ENCODE measurements around the gene CXCR3.
"Not testable (repeated sequence)": the region's sequence is repeated elsewhere in the genome, so short reads cannot be mapped to it uniquely, and the experiment has no call there.

The CXCR3 gene

GRCh38 chrX:71611736-71612135, 6.6 kb downstream of the CXCR3 start:
- DNase-seq: not testable (repeated sequence)

GRCh38 chrX:71609095-71609750, 9.1 kb downstream of the CXCR3 start:
- no peak for DNase-seq

DNA sequence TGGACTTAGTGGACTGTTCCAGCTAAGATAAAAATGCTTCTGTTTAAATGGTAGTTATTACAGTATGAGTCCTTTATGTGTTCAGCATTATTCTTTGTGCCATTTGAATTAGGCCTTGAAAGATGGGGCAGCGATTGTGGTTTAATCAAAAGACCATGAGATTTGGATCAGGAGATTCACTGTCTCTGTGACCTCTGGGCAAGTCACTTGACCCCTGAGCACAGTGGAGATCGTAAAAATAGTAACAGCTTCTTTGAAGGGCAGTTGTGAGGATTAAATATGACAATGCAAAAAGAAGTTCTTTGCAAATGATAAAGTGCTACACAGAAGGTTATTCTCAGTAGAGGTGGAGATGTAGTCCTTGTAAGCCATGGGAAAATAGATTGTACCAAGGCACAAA, 10.8 kb downstream of the CXCR3 start:
- no peak for DNase-seq

DNA sequence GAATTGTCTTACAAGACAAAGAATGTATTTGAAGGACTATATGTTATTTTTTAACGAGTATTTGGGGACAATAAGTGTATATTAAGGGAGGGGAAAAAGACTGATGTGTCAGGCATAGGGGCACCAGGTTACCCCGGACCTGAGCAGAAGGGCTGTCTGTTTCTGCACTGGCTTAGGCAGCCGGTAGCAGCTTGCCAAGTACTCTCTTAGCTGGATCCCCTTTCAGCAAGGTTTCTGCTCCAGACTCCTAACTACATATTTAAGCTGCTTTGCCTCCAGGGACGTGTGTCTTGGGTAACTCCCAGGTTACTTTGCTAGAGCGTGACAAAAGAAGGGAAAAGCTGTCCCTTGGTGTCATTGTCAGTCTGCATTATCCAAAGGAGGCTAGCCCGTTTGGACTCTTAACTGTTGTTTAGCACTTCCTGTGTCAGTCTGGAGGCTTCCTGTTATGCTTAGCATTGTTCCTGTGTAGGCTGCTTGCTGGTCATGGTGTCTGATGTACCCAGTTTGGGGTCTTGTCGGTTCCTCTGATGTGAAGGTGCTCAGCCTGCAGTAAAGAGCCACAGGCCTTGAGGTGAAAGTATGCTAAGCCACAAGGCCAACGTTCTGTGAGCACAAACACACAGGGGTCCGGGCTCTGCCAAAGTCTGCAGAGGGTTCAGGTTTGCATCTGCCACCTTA, 11.6 kb downstream of the CXCR3 start:
- DNase-seq: no peak

DNA sequence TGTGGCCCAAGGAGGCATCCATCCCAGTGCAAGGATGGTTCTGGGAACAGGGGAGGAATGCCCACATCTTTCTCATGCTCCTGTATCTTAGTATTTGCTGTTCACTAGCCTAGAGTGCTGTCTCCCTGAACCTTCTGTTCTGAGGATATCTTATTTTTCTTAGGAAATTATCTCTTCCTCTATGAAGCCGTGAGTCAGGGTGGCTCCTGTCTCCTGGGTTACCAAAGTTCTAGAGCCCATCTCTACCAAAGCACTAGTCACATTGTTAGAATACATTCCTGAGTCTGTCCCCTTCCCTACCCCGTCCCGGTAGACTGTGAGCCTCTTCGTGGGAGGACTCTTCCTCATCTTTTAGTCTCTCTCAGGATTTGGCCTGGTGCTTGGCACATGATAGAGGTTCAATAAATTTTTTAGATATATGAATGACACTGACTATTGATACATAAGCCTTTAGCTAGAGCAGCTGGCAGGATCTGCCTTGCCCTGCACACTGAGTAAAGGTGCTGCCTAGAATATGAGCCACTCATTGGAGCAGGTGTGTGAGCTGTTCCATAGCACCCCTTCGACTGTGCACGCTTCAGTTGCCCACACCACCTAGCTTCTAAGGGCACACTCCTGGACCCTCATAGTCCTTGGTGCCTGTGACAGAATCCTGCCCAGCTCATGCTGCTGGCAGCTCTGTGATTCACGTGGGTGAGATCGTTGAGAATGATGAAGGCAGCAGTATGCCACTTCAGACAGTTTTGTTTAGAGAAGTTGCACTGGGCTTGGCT, 13.3 kb downstream of the CXCR3 start:
- no peak for DNase-seq

- no peak for DNase-seq
Observed at GRCh38 chrX:71604141-71604540, 14.2 kb downstream of the CXCR3 start.

DNA sequence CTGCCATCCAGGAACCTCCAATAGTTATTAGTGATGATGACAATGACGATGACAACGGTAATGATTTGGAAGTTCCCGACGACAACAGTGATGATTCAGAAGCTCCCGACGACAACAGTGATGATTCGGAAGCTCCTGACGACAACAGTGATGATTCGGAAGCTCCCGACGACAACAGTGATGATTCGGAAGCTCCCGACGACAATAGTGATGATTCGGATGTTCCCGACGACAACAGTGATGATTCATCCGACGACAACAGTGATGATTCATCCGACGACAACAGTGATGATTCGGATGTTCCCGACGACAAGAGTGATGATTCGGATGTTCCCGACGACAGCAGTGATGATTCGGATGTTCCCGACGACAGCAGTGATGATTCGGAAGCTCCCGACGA, 14.7 kb downstream of the CXCR3 start:
- no peak for DNase-seq

GRCh38 chrX:71599965-71600364, 18.3 kb downstream of the CXCR3 start:
- no peak for DNase-seq

- DNase-seq: not testable (repeated sequence)
Observed at GRCh38 chrX:71593210-71593609, 25.1 kb downstream of the CXCR3 start.

GRCh38 chrX:71586929-71587328, 31.4 kb downstream of the CXCR3 start:
- no peak for DNase-seq

- no peak for DNase-seq
Observed at GRCh38 chrX:71581210-71581609, 37.1 kb downstream of the CXCR3 start.

DNA sequence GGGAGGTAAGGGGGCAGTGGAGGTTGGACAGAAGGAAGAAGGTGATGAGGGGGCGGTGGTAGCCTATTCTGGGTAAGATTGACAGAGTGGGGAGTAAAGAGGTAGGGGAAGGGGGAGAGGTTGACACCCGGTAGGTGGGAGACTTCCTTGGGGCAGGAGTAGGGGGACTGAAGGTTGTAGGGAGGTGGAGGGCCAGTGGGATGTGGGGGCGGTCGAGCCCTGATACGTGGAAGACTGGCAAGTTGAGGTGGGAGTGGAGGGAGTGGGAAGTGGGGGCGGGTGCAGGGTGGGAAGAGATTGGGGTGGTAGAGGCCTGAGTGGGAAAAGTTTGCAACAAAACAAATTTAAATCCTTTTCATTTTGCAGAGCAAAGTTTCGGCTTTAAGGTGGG, 38.3 kb downstream of the CXCR3 start:
- DNase-seq: no peak

GRCh38 chrX:71579136-71579989, 38.9 kb downstream of the CXCR3 start:
- DNase-seq: no peak

DNA sequence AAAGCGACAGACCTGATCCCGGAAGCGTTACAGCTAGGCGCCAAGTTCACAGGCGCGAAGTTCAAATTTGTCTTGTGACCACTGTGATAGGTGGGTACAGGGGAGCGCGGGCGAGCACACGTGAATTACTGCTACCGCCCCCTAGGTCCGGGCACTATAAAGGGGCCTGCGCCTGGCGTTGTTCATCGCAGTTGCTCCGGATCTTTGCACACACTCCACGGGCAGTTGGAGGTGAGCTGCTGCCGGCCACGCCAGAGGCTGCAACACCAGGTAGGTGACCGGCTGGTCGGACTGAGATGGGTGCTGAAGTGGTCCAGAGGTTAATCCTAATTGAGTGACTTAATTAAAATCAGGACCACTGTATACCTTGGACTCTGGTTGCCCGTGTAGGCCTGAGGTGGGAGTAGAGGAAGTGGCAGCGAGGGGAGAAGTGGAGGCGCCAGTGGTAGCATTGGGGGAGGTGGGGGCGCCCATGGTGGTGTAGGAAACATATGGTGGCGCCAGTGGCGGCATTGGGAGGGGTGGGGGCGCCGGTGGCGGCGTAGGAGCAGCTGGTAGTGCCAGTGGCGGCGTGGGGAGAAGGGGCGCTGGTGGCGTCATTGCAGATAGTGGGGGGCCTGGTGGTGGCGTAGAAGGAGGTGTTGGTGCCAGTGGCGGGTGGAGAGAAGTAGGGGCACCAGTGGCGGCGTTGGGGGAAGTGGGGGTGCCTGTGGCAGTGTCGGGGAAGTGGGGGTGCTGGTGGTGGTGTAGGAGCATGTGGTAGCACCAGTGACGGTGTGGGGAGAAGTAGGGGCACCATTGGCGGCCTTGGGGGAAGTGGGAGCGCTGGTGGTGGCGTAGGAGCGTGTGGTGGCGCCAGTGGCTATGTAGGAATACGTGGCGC, 39.8 kb downstream of the CXCR3 start, which contains the start of gene GCNA:
GCNA (plus strand) TSS at position 185 of the 883 bp plus-strand sequence. CDS start 2,385 bp downstream, outside the sequence.
- DNase-seq: no peak

DNA sequence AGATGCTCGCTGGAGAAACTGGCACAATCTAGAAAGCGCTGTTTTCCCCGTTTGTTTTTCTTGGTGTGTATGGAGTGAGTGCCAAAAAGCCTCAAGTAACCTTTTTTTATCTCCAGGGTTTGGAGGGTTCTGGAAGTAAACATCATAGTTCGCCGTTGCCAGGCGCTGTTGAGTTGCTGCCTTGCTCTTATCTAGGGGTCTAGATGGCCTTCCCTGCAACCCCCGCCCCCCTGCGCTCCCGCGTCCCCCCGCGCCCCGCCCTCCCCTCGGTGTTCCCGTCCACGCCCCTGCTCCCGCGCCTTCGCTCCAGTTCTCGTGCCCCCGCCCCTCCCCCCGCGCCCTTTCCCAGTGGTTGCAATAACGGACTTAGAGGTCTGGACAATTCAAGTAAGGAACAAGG, 40.6 kb downstream of the CXCR3 start:
- DNase-seq: no peak

DNA sequence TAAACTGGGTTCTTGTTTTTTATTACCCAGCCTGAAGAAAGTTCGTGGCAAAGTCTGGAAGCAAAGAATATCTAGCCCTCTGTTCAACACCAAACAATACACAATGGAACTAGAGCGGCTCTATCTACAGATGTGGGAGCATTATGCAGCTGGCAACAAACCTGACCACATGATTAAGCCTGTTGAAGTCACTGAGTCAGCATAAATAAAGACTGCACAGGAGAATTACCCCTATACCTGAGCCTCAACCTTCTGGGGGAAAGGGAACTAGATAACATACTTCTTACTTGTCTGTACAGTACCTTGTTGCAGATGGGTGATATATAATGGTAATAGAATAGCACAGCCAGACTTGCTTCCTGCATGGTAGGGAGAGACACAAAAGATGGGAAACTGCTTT, 44.7 kb downstream of the CXCR3 start:
- no peak for DNase-seq

DNA sequence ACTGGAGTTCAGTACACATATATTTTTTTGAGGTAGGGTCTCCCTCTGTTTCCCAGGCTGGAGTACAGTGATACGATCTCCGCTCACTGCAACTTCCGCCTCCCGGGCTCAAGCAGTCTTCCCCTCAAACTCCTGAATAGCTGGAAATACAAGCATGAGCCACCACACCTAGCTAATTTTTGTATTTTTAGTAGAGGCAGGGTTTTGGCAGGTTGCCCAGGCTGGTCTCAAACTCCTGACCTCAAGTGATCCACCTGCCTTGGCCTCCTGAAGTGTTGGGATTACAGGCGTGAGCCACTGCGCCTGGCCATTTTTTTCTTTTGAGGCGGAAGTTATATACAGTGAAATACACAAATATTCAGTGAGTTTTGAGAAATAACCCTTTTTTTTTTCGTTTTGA, 46.9 kb downstream of the CXCR3 start:
- not testable (repeated sequence) for DNase-seq

All from nucleus accumbens (tissue), 56 donors.